Natural killer cell (primary cell): Measurements from ENCODE around the gene CLDN19. TPM values are rescaled to one million over a fixed set of nuclear protein-coding genes. Genes with fewer than 3 reads are reported as not detected.

Experiments
- ATAC-seq, 3 donors: fragments of 150-1000 bp in 2 of 3; fragments of 200-7000 bp in 1 of 3; cut with Tn5 transposase; 1 replicate in 1 of 3; 2 replicates in 2 of 3; pipeline ENCODE4 v1.10.0; 2021; ENCODE audit warnings: mild to moderate bottlenecking in 2 of 3, moderate library complexity in 2 of 3
- DNase-seq, 2 donors: peaks; one replicate each; pipeline versions ENCODE4 v3.0.0 to v3.0.0-alpha.2; 2013 to 2021; ENCODE audit warnings: mixed read lengths in 1 of 2
- H3K27ac ChIP-seq: one replicate; pipeline ENCODE4 v1.5.1; 2013; ENCODE audit warnings: mild to moderate bottlenecking, low read length
- H3K27me3 ChIP-seq: one replicate; pipeline ENCODE4 v1.6.1; 2013; ENCODE audit warnings: low read length; ENCODE audit not compliant: control insufficient read depth, insufficient read depth
- H3K36me3 ChIP-seq: one replicate; pipeline ENCODE4 v1.6.1; 2013; ENCODE audit warnings: low read length; ENCODE audit not compliant: control insufficient read depth, insufficient read depth
- H3K4me1 ChIP-seq: one replicate; pipeline ENCODE4 v1.6.1; 2013; ENCODE audit warnings: low read length; ENCODE audit not compliant: control insufficient read depth, insufficient read depth
- H3K4me3 ChIP-seq: one replicate; pipeline ENCODE4 v1.5.1; 2013; ENCODE audit warnings: low read length
- H3K9me3 ChIP-seq: one replicate; pipeline ENCODE4 v1.6.1; 2013; ENCODE audit warnings: low read length; ENCODE audit not compliant: control insufficient read depth, insufficient read depth
- H3K27ac Mint-ChIP-seq, 2 donors: one replicate each; pipeline ENCODE4 v1.8.0; 2022; ENCODE audit warnings: mild to moderate bottlenecking in 2 of 2, mixed read lengths in 2 of 2, moderate library complexity in 1 of 2
- H3K27me3 Mint-ChIP-seq, 2 donors: one replicate each; pipeline ENCODE4 v1.8.0; 2022; ENCODE audit warnings: low read depth in 2 of 2, mixed read lengths in 2 of 2
- H3K36me3 Mint-ChIP-seq: one replicate; pipeline ENCODE4 v1.8.0; 2022; ENCODE audit warnings: mixed read lengths
- H3K4me1 Mint-ChIP-seq, 2 donors: one replicate each; pipeline ENCODE4 v1.8.0; 2022; ENCODE audit warnings: mixed read lengths in 2 of 2
- H3K4me3 Mint-ChIP-seq: one replicate; pipeline ENCODE4 v1.8.0; 2022; ENCODE audit warnings: mild to moderate bottlenecking, moderate library complexity, mixed read lengths
- H3K9me3 Mint-ChIP-seq, 2 donors: one replicate each; pipeline ENCODE4 v1.8.0; 2022; ENCODE audit warnings: mixed read lengths in 2 of 2
- WGBS: methylation state at CpG from one replicate; pipeline ENCODE4 v1.1.7; 2013; ENCODE audit warnings: missing lambda C conversion rate; ENCODE audit not compliant: insufficient coverage; 5-methylcytosine and 5-hydroxymethylcytosine counted together
- intact Hi-C: fragments of 100-400 bp; cut with micrococcal nuclease; formaldehyde crosslinking; loops from one replicate; pipeline ENCODE4 v1.14.2; 2022
- total RNA-seq, 4 donors: library from RNA; stranded (reverse); fragments of 120-200 nt in 1 of 4; gene quantifications; one replicate each; pipeline versions ENCODE4 v1.2.3 to v1.2.4, GENCODE V29; 2013 to 2022
- TF ChIP-seq, protein P1 (sequence below): fragments of 200-600 bp; IDR thresholded peaks from one replicate; pipeline ENCODE4 v1.8.0; 2022; ENCODE audit warnings: antibody characterized with exemption

CLDN19 gene
- total RNA-seq, 3 donors from 2014 or later (not counting 1 experiment from before 2014, with no cell fraction given) = not detected

DNA sequence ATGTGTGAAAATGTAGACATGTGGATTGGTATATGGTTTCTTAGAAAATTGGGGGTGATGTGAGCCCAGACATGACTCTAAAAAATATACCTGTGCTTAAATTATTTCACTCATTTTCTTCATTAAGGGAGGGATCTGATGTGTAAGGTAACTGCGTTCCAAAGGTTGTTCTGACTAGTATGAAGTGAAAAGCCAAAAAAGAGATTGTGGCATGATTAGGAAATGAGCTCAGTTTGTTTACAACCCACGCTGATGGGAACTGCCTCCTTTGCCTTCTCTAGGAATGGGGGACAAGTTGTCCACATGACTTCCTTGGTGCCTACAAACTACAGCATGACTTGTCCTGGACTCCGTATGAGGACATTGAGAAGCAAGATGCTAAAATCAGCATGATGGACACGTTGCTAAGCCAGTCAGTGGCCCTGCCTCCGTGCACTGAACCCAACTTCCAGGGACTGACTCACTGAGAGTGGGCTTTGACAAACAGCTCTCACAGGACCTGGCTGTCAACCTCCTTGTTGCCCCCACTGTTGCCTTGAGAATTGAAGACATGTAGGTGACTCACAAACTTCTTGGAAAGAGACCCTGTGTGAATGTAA lies 35.0 kb upstream of the CLDN19 start:
- no peak for ATAC-seq
- H3K4me3 ChIP-seq = no peak overlapping the region
- H3K27ac ChIP-seq = no peak overlapping the region
- no peak overlapping the region for H3K27ac Mint-ChIP-seq
- H3K36me3 ChIP-seq = peaks cover 39% of the 10 kb centered on the region
- no peaks in the 10 kb centered on the region for H3K27me3 ChIP-seq
- no peaks in the 10 kb centered on the region for H3K9me3 Mint-ChIP-seq
- H3K36me3 Mint-ChIP-seq = peaks cover 16% of the 10 kb centered on the region
- H3K9me3 ChIP-seq = no peaks in the 10 kb centered on the region
- no peak overlapping the region for H3K4me3 Mint-ChIP-seq
- no peaks in the 10 kb centered on the region for H3K27me3 Mint-ChIP-seq
- no peaks in the 10 kb centered on the region for H3K4me1 ChIP-seq
- no peak for DNase-seq
- peaks cover 20 to 24% of the 10 kb centered on the region in 2 donors for H3K4me1 Mint-ChIP-seq
- WGBS = 89% methylated on average over 5 of the region's 5 CpGs
- TF ChIP-seq, protein P1, sequence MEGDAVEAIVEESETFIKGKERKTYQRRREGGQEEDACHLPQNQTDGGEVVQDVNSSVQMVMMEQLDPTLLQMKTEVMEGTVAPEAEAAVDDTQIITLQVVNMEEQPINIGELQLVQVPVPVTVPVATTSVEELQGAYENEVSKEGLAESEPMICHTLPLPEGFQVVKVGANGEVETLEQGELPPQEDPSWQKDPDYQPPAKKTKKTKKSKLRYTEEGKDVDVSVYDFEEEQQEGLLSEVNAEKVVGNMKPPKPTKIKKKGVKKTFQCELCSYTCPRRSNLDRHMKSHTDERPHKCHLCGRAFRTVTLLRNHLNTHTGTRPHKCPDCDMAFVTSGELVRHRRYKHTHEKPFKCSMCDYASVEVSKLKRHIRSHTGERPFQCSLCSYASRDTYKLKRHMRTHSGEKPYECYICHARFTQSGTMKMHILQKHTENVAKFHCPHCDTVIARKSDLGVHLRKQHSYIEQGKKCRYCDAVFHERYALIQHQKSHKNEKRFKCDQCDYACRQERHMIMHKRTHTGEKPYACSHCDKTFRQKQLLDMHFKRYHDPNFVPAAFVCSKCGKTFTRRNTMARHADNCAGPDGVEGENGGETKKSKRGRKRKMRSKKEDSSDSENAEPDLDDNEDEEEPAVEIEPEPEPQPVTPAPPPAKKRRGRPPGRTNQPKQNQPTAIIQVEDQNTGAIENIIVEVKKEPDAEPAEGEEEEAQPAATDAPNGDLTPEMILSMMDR = no peak
- intact Hi-C loops = loop anchor here (10.0 kb wide), 1 partner anchor 140 kb away; no protein-coding TSS in a partner anchor

DNA sequence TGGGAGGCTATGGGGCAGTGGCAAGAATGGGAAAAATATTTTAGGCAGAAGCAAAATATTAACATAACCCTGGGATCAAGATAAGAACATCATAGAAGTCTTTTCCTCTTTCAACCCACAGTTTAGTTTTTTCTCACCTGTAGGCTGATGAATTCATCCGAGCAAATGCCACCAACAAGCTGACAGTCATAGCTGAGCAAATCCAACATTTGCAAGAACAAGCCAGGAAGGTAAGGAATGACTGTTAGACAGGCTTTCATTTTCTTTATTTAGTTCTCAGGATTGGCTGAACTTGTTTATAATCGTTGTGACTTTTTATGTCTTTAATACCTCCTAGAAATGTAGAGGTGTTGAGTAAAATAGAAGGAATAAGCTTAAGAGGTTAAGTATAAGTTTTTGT lies 33.4 kb upstream of the CLDN19 start:
- 45% methylated on average over 2 of the region's 2 CpGs for WGBS
- Mint-ChIP-seq H3K4me3 (no peak overlapping the region), H3K9me3 (no peaks in the 10 kb centered on the region), H3K27me3 (no peaks in the 10 kb centered on the region), H3K27ac (no peak overlapping the region), H3K4me1 (peaks cover 20 to 30% of the 10 kb centered on the region in 2 donors), H3K36me3 (peaks cover 16% of the 10 kb centered on the region)
- Histone ChIP-seq H3K4me3 (no peak overlapping the region), H3K9me3 (no peaks in the 10 kb centered on the region), H3K36me3 (peaks cover 34% of the 10 kb centered on the region), H3K4me1 (no peaks in the 10 kb centered on the region), H3K27me3 (no peaks in the 10 kb centered on the region), H3K27ac (no peak overlapping the region)
- TF ChIP-seq, protein P1 = no peak
- DNase-seq = no peak
- ATAC-seq = no peak
- intact Hi-C loops = loop anchor here (10.0 kb wide), 1 partner anchor 141 kb away; no protein-coding TSS in a partner anchor

DNA sequence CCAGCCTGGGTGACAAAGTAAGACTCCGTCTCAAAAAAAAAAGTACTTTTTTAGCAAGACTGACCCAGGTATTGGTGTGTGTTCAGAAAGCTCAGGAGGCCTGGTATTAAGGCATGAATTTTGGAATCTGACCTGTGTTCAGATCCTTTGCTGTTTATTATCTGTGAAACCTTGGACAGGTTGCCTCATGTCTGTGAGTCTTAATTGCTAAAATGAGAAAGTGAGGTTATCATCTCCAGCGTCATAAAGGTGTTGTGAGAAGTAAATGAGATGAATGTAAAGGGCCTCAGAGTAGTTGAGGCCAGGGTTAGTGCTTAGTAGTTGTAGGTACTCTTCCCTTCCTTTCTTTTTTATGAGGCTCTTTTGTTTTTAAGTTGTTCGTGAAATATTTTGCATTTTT lies 29.8 kb upstream of the CLDN19 start:
- Mint-ChIP-seq H3K4me1 (peaks cover 22 to 33% of the 10 kb centered on the region in 2 donors), H3K27ac (no peak overlapping the region), H3K36me3 (no peaks in the 10 kb centered on the region), H3K9me3 (no peaks in the 10 kb centered on the region), H3K4me3 (no peak overlapping the region), H3K27me3 (no peaks in the 10 kb centered on the region)
- intact Hi-C loops = loop anchor here (5.0 to 10.0 kb wide), 2 partner anchors 88 to 145 kb away; partner anchors contain the start of gene YBX1
- 83% methylated on average over 2 of the region's 3 CpGs for WGBS
- no peak for DNase-seq
- H3K27me3 ChIP-seq = no peaks in the 10 kb centered on the region
- peaks cover 17% of the 10 kb centered on the region for H3K4me1 ChIP-seq
- no peak overlapping the region for H3K4me3 ChIP-seq
- H3K36me3 ChIP-seq = peaks cover 8% of the 10 kb centered on the region
- H3K9me3 ChIP-seq = no peaks in the 10 kb centered on the region
- TF ChIP-seq, protein P1 = no peak
- ATAC-seq = no peak
- no peak overlapping the region for H3K27ac ChIP-seq

DNA sequence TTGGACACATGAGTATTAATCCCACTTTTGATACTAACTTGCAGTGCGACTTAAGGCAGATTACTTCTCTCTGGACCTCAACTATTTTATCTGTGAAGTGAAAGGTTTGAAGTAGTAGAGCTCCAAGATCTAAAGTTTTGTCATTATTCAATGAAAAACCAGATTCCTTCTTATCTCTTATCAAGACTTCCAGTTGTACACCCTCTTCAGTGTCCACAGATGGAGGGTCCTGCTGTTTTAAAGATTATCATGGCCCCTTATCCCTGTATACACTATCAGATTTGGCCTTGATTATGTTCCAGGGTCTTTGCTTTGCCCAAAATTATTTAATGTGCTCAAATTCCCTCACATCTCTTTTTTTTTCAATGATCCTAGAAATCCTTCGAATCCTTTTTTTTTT lies 28.1 kb upstream of the CLDN19 start:
- Histone ChIP-seq H3K4me3 (no peak overlapping the region), H3K36me3 (no peaks in the 10 kb centered on the region), H3K27ac (no peak overlapping the region), H3K4me1 (peaks cover 18% of the 10 kb centered on the region), H3K9me3 (no peaks in the 10 kb centered on the region), H3K27me3 (no peaks in the 10 kb centered on the region)
- Mint-ChIP-seq H3K27ac (peak overlapping the region in 1 of 2 donors; percentile 16), H3K36me3 (no peaks in the 10 kb centered on the region), H3K27me3 (no peaks in the 10 kb centered on the region), H3K9me3 (no peaks in the 10 kb centered on the region), H3K4me3 (no peak overlapping the region), H3K4me1 (peaks cover 20 to 33% of the 10 kb centered on the region in 2 donors)
- ATAC-seq (no peak), DNase-seq (no peak)
- WGBS = 100% methylated on average over 2 of the region's 2 CpGs
- intact Hi-C loops = loop anchor here (5.0 kb wide), 1 partner anchor 86 kb away; the partner anchor contains the start of gene YBX1
- TF ChIP-seq, protein P1 = no peak
